HL-60/S4 treated with phorbol 12-myristate 13-acetate at 8.2 ng/mL for 4 days and 3 days (cell line): ENCODE measurements around the gene IGSF21.

Experiments used
- in situ Hi-C: fragments of 300-500 bp; cut with MboI; formaldehyde crosslinking; loops from 2 replicates; pipeline ENCODE4 v1.15.0; 2022; ENCODE audit warnings: low sequenced_read_pairs

IGSF21 gene

DNA sequence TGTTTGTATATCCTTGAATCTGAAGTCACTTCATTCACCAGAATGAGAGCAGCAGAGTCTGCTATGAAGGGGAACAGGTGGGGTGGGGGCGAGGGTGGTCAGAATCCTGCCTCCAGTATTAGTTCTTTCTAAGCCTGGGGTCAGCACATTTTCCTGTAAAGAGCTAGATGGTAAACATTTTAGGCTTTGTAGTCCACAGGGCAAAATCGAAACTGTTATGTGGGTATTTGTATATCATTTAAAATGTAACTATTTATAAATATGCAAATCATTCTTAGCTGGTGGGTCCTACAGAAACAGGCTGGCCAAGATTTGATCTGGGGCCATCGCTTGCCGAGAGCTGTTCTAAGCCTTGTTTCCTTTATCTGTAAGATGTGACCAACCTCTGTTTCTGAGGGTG, 96.0 kb downstream of the IGSF21 start:
- in situ Hi-C loops, result no loop called here

- in situ Hi-C loops, result no loop called here
Measured at GRCh38 chr1:18204575-18204974, 97.0 kb downstream of the IGSF21 start.

DNA sequence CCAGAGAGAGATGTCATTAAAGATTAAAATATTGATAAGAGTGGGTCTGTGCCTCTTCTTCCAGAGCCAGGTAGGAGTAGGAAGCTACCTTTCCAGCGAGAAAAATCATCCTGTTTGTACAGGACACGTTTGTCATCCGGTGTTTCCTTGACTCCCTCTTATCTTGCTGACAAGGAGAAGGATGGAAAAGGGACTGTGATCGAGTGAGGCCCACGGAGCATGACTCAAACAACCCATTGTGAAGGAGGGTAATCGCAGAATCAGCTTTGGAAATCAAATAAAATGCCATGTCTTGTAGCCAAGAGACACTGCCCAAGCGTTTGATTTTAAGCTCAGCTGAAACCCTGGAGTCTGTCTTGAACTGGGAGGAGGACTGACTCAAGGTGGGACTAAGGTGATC, 97.7 kb downstream of the IGSF21 start:
- in situ Hi-C loops, result no loop called here

GRCh38 chr1:18211764-18212163, 104.2 kb downstream of the IGSF21 start:
- in situ Hi-C loops, result no loop called here

DNA sequence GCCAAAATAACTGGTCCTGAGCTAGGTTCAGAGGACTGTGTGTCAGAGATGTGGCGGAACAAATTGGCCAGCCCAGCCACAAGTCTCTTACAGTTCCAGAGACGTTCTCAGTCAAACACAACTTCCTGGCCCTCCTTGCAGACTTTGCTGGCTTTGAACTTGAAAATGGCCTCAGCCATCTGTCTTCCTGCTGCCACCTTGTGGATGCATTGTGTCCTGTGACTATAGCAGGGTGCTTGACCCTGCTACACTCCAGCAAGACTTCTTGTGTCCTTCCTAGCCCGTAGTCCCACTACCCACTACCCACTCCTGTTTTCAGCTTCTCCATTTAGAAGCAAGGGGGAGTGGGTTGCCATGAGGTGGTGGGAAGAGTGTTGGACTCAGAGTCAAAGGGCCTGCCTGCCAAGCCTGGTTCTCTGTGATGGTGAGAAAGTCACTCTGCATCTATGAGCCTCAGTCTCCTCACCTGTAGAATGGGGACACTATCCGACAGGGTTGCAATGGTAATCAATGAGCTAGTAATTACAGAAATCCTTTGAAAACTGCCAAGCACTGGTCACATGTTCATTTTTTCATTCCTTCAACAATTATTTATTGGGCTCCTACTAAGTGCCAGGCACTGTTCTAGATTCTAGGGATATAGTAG, 109.9 kb downstream of the IGSF21 start:
- in situ Hi-C loops, result no loop called here

GRCh38 chr1:18229625-18230024, 122.0 kb downstream of the IGSF21 start:
- in situ Hi-C loops, result no loop called here

DNA sequence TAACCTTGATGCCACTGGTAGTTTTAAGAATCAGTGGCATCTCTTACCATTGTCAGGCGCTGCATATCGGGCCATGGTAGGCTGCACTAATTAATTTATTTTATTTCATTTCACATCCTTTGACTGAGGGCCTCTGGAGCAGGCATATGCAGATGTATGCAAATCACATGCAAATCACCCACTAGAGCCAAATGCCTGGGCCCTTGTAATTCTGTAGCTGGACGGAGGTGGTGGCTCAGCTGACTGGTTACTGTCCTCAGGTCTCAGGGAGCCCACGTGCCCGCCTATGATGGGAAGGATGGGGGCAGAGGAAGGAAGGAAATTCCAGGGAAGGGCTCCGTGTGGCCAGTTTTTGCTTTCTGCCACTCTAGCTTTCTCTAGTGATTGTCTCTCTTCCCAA, 122.7 kb downstream of the IGSF21 start:
- in situ Hi-C loops, result no loop called here

DNA sequence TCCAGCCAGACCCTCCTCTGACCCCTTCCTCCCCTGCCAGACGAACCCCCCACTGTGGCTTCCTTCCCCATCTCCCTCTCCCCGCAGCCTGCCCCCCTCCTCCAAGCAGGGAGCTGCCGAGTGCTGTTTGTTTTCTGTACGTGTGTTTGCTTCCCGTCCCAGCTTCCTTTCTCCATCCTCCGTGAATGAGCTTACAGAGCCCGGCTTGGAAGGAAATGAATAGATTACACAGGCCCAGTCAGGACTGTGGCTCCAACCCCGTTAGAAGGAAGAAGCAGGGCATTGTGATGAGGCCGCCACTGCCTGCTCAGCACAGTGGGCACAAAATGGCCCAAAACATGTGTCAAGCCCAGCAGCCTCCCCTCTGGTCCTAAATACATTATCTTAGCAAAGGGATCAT, 123.2 kb downstream of the IGSF21 start:
- in situ Hi-C loops, result no loop called here

GRCh38 chr1:18232052-18232451, 124.5 kb downstream of the IGSF21 start:
- in situ Hi-C loops, result no loop called here

GRCh38 chr1:18233176-18233864, 125.7 kb downstream of the IGSF21 start:
- in situ Hi-C loops, result no loop called here

- in situ Hi-C loops, result no loop called here
Measured at GRCh38 chr1:18234790-18235242, 127.2 kb downstream of the IGSF21 start.

- in situ Hi-C loops, result no loop called here
Measured at GRCh38 chr1:18237371-18237770, 129.8 kb downstream of the IGSF21 start.

DNA sequence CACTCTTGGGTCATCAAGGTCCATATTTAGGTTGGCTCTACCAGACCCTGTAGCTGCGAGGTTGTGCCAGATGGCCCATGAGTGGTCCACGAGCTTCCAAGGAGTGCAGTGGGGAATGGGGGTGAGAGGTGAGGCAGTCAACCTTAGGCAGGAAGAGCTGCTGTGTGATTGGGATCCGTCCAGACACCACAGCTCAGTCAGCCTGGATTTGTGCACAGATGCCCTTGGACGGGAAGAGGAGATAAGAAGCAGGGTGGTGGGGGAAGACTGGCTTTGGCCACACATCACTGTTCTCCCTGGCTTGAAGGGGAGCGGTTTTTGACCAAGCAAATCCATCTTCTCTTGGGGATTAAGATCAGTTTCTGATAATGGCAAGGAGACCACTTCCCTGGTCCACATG, 130.6 kb downstream of the IGSF21 start:
- in situ Hi-C loops, result no loop called here

- in situ Hi-C loops, result no loop called here
Measured at GRCh38 chr1:18239671-18240070, 132.1 kb downstream of the IGSF21 start.

DNA sequence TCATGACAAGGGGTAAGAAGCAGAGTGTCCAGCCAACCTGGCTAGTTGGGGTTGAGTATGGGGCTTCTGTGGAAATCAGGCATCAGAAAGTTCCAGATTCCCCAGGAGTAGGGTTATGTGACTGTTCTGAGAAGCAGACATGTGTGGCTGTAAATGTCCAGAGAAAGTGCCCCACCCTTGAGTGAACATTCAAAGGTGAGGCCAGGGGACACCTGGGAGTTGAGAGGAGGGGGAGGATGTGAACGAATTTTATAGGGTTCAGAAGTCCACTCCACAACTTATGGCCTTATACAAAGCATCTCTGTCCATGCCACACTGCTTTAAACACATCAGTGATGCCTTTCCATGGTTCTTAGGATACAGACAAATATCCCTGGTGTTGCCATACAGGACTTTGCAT, 133.3 kb downstream of the IGSF21 start:
- in situ Hi-C loops, result no loop called here

- in situ Hi-C loops, result no loop called here
Measured at GRCh38 chr1:18241891-18242290, 134.3 kb downstream of the IGSF21 start.

DNA sequence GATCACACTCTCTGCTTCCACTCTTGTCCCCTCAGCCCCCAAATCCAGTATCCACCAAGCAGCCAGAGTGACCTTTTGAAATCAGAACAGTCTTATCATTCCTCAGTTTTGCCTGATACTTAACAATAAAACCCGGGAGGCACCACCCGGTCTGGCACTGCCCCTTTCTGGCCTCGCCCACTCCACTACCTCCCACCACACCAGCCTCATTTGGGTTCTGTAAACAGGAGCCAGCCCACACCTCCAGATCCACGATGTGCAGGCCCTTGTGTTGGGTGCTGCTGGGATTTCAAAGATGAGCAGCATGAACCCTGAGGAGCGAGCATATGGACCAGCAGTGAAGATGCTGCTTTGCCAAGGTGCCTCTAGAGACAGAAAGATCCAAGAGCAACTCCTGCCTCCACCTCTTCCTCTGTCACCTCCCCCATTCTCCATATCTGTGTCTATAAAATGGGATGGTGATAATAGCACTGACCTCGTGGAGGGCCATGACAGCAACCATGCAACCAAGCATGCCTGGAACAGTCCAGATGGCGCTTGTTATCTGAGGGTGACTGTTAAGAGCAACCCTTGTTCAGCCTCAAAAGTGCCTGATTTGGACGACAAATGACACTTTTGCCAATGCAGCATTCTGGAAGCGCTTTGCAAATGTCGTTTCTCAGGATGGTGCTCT, 136.0 kb downstream of the IGSF21 start:
- in situ Hi-C loops, result no loop called here

- in situ Hi-C loops, result no loop called here
Measured at GRCh38 chr1:18244762-18245161, 137.2 kb downstream of the IGSF21 start.

DNA sequence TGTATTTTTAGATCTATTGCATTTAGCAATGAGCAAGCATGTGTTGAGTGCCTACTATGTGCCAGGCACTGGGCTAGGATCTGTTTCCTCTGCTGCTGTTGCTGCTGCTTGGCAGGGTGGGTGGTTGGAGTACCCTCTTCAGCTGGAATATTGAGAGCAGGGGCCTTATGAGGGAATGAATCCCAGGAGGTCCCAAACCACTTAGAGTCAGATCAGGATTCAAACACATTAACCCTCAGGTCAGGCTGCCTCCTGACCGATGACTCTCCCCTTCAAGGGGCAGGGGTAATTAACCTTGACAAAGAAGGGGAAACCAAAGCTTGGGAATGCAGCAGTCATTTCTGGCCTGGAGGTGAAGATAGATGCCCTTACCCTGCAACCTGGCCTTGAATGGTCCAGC, 138.0 kb downstream of the IGSF21 start:
- in situ Hi-C loops, result no loop called here

DNA sequence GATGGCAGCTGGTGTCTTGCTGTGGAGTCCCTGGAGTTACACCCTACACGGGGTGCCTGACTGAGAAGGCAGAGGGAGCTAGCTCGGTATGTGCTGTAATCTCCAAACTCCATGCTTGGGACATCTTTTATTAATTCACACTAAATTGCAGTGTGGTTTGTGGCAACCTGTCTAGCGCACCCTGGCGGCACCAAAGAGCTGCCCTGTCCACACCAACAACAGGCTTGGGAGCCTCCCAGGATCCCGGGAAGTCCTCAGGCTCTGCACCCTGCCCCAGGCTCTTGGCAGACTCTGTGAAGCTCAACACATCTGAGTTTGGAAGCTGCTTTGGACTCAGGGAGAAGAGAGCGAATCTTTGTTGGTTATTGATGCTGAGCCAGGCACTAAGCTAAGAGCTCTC, 138.9 kb downstream of the IGSF21 start:
- in situ Hi-C loops, result no loop called here

DNA sequence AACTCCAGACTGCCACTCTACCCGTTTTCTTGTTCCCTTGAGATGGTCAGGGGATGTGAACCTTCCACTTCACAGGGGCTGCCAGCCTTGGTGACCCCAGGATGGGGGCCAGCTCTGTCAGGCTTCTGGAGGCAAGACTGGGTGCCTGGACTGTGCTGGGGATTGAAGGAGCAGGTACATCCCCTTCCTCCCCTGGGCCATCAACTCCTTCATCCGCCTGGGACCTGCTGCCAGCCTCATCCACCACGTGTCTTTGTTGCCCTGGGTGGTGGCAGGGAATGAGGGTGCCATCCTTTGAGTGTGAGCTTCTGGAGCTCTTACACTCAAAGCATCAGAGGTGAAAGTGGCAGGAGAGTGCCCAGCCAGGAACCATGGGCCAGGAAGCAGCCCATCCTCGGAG, 139.6 kb downstream of the IGSF21 start:
- in situ Hi-C loops, result no loop called here

DNA sequence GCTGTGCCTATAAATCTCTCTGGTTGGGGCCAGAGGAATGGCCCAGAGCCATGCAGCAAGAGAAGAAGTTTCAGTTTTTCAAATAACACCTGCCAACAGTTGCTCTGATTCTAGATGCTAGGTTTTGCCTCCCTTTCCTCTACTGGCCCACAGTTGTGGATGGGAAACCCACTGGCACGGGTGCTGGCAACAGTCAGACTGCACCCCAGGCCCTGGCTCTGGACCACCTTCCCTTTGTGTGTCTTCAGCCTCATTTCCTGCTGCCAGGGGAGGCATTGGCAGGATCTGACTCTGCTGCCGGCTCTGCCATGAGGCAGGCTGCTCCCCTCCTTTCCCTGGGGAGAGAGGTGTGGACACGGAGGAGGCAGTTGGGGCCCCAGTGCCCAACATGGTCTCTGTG, 142.0 kb downstream of the IGSF21 start:
- in situ Hi-C loops, result no loop called here
